Measurements from ENCODE around the gene TMEM63B.

DNA sequence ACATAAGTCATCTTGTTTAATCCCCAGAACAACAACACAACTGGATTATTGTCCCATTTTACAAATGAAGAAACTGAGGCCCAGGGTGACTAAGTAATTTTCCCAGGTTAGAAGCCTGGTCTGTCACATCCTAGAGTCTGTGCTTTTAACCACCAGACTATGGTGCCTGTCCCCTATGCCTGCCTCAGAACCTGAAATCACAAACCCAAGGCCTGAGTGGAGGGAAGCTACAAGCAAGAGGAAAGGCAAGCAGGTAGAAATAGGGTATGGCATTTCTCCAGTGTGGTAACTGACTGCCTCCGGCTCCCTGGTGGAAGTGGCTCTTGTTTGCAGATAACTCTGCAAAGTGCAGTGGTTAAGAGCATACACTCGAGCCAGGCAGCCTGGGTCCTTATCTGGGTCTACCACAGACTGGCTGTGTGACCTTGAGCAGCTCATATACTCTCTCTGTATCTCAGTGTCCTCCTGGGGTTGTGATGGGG is 2.5 kb downstream of the TMEM63B start:
- TF ChIP-seq, protein P1, sequence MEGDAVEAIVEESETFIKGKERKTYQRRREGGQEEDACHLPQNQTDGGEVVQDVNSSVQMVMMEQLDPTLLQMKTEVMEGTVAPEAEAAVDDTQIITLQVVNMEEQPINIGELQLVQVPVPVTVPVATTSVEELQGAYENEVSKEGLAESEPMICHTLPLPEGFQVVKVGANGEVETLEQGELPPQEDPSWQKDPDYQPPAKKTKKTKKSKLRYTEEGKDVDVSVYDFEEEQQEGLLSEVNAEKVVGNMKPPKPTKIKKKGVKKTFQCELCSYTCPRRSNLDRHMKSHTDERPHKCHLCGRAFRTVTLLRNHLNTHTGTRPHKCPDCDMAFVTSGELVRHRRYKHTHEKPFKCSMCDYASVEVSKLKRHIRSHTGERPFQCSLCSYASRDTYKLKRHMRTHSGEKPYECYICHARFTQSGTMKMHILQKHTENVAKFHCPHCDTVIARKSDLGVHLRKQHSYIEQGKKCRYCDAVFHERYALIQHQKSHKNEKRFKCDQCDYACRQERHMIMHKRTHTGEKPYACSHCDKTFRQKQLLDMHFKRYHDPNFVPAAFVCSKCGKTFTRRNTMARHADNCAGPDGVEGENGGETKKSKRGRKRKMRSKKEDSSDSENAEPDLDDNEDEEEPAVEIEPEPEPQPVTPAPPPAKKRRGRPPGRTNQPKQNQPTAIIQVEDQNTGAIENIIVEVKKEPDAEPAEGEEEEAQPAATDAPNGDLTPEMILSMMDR (IDR thresholded peaks at IDR 0.05) = no peak
- TF ChIP-seq EZH2 (IDR thresholded peaks at IDR 0.05; ENCODE audit: borderline replicate concordance, insufficient read depth, low read depth, low read length, poor library complexity, severe bottlenecking) = no peak
